ENCODE results near the gene CDK16. TPM values are rescaled to one million over a fixed set of nuclear protein-coding genes. Genes with fewer than 3 reads are reported as not detected.

The CDK16 gene
- 77.0 TPM for polyA plus RNA-seq (2013, experiment 1 of 2)
- 92.2 TPM for polyA plus RNA-seq (2013, experiment 2 of 2)

DNA sequence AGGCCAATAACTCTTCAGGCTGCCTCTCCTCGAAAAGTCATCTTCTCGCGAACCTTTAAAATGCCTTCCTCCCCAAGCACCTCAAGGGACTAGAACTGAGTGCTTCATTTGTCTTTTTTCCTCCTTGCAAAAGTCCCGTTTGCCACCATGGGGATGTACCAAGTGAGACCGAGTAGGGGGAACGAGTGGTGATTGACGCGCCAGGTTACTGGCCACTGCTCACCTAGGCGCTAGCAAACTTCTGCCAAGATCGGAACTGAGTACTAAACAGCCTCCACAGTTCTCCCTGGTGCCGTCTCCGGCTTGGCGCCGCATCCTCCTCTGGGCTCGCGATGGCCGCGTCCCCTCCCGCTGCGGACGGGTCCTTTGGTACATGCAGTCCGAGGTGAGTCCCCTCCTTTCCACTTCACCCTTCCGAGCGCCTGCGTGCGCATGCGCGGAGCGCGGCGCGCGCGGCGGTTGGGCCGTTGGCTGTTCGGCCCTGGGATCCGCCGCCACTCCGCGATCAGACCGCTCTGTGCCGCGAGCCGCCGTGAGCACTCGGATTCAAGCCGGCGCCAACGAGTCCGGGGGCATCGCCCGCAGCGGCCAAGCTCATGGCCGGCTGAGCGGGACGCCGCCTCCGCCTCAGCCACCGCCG is at the start of gene CDK16:
Gene CDK16 (plus strand): TSS at position 402 of the 640 bp plus-strand sequence. CDS start 4,877 bp downstream, outside the sequence.
- Histone ChIP-seq H3K4me3 (ENCODE audit: low read length) (peak within 1 kb of the TSS; percentile 67), H3K27me3 (ENCODE audit: insufficient read depth, low read length) (no peaks in the 10 kb centered on the region), H3K4me1 (ENCODE audit: insufficient read depth, low read length) (no peaks in the 10 kb centered on the region; the same call in 1 of the 2 replicates), H3K9me3 (ENCODE audit: insufficient read depth, low read depth, low read length) (no peaks in the 10 kb centered on the region), H3K36me3 (ENCODE audit: insufficient read depth, low read length) (peaks cover 46% of the 10 kb centered on the region), H3K27ac (ENCODE audit: low read depth, low read length) (peak within 1 kb of the TSS; percentile 94), H3K9ac (ENCODE audit: low read depth, low read length) (peak within 1 kb of the TSS; percentile 98)
- WGBS = under 1% methylated on average over 59 of the region's 61 CpGs

DNA sequence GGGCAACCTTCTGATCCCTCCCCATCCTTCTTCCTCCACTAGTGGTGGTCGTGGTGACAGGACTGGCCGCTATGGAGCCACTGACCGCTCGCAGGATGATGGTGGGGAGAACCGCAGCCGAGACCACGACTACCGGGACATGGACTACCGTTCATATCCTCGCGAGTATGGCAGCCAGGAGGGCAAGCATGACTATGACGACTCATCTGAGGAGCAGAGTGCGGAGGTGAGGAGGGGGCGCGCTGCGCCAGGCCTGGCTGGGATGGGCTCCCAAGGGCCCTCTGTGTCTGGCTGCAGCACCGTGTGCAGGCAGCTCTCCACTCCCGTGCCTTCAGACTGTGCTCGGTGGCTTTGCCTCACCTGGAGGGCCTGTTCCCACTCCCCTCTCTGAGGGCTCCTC is 49.2 kb upstream of the CDK16 start:
- H3K9me3 ChIP-seq (ENCODE audit: insufficient read depth, low read depth, low read length) = no peaks in the 10 kb centered on the region
- H3K4me1 ChIP-seq (ENCODE audit: insufficient read depth, low read length) = no peaks in the 10 kb centered on the region
- H3K36me3 ChIP-seq (ENCODE audit: insufficient read depth, low read length) = peaks cover 41% of the 10 kb centered on the region
- H3K27ac ChIP-seq (ENCODE audit: low read depth, low read length) = no peak overlapping the region
- H3K27me3 ChIP-seq (ENCODE audit: insufficient read depth, low read length) = no peaks in the 10 kb centered on the region
- no peak overlapping the region for H3K4me3 ChIP-seq (ENCODE audit: low read length)
- WGBS = 95% methylated on average over 19 of the region's 19 CpGs
- H3K9ac ChIP-seq (ENCODE audit: low read depth, low read length) = no peak overlapping the region

DNA sequence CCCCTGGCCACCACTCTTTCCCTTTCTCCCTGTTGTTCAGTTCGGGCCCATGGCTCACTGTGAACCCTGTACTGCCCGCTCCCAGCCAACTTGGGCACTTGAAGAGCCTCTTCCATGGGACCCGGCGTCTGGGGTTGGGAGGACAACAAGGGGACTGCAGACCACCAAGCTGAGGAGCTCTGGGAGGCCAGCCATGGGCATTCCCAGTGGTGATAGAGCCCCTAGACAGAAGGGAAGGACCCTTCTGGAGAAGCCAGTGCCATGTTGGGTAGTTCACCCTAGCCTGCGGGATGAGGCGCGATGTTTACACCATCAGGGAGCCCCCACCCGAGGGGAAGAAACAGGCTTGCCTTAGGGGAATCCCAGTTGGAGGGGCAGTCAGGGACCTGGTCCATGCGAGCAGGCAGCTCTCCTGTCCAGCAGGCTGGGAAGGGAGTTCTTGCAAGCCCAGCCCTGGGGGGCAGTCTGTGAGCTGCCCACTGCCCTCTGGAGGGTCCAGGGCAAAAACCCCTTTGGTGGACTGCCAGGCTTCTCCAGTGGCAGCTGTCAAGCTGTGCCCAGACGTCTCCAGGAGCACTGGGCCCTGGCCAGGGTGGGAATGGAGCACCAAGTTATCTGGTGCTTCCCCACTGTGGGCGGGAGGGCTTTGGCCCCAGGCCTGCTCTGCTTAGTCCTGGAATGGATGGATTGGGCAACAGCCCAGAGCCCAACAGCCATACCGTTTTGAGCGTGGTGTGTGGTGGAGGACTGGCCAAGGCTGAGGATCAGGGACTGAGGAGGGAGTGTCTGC is 48.6 kb upstream of the CDK16 start:
- H3K36me3 ChIP-seq (ENCODE audit: insufficient read depth, low read length) = peaks cover 45% of the 10 kb centered on the region
- 95% methylated on average over 12 of the region's 13 CpGs for WGBS
- H3K27ac ChIP-seq (ENCODE audit: low read depth, low read length) = no peak overlapping the region
- H3K4me3 ChIP-seq (ENCODE audit: low read length) = no peak overlapping the region
- H3K27me3 ChIP-seq (ENCODE audit: insufficient read depth, low read length) = no peaks in the 10 kb centered on the region
- H3K9me3 ChIP-seq (ENCODE audit: insufficient read depth, low read depth, low read length) = no peaks in the 10 kb centered on the region
- no peak overlapping the region for H3K9ac ChIP-seq (ENCODE audit: low read depth, low read length)
- no peaks in the 10 kb centered on the region for H3K4me1 ChIP-seq (ENCODE audit: insufficient read depth, low read length)

GRCh38 chrX:47170861-47171692 is 47.4 kb upstream of the CDK16 start:
- Histone ChIP-seq H3K4me1 (ENCODE audit: insufficient read depth, low read length) (no peaks in the 10 kb centered on the region), H3K27ac (ENCODE audit: low read depth, low read length) (no peak overlapping the region), H3K27me3 (ENCODE audit: insufficient read depth, low read length) (no peaks in the 10 kb centered on the region), H3K9ac (ENCODE audit: low read depth, low read length) (no peak overlapping the region), H3K4me3 (ENCODE audit: low read length) (no peak overlapping the region), H3K36me3 (ENCODE audit: insufficient read depth, low read length) (peaks cover 51% of the 10 kb centered on the region), H3K9me3 (ENCODE audit: insufficient read depth, low read depth, low read length) (no peaks in the 10 kb centered on the region)
- 93% methylated on average over 32 of the region's 34 CpGs for whole genome bisulfite sequencing

- no peak overlapping the region for H3K9ac ChIP-seq (ENCODE audit: low read depth, low read length)
- no peak overlapping the region for H3K4me3 ChIP-seq (ENCODE audit: low read length)
- no peaks in the 10 kb centered on the region for H3K9me3 ChIP-seq (ENCODE audit: insufficient read depth, low read depth, low read length)
- no peaks in the 10 kb centered on the region for H3K27me3 ChIP-seq (ENCODE audit: insufficient read depth, low read length)
- no peak overlapping the region for H3K27ac ChIP-seq (ENCODE audit: low read depth, low read length)
- peaks cover 61% of the 10 kb centered on the region for H3K36me3 ChIP-seq (ENCODE audit: insufficient read depth, low read length)
- no peaks in the 10 kb centered on the region for H3K4me1 ChIP-seq (ENCODE audit: insufficient read depth, low read length)
- 98% methylated on average over 2 of the region's 2 CpGs for WGBS
Observed at GRCh38 chrX:47171996-47172395, 46.5 kb upstream of the CDK16 start.

- 92% methylated on average over 7 of the region's 7 CpGs for WGBS
- no peak overlapping the region for H3K4me3 ChIP-seq (ENCODE audit: low read length)
- H3K9me3 ChIP-seq (ENCODE audit: insufficient read depth, low read depth, low read length) = no peaks in the 10 kb centered on the region
- H3K36me3 ChIP-seq (ENCODE audit: insufficient read depth, low read length) = peaks cover 66% of the 10 kb centered on the region
- no peaks in the 10 kb centered on the region for H3K4me1 ChIP-seq (ENCODE audit: insufficient read depth, low read length)
- no peaks in the 10 kb centered on the region for H3K27me3 ChIP-seq (ENCODE audit: insufficient read depth, low read length)
- no peak overlapping the region for H3K27ac ChIP-seq (ENCODE audit: low read depth, low read length)
- no peak overlapping the region for H3K9ac ChIP-seq (ENCODE audit: low read depth, low read length)
Observed at GRCh38 chrX:47172549-47172948, 45.9 kb upstream of the CDK16 start.

DNA sequence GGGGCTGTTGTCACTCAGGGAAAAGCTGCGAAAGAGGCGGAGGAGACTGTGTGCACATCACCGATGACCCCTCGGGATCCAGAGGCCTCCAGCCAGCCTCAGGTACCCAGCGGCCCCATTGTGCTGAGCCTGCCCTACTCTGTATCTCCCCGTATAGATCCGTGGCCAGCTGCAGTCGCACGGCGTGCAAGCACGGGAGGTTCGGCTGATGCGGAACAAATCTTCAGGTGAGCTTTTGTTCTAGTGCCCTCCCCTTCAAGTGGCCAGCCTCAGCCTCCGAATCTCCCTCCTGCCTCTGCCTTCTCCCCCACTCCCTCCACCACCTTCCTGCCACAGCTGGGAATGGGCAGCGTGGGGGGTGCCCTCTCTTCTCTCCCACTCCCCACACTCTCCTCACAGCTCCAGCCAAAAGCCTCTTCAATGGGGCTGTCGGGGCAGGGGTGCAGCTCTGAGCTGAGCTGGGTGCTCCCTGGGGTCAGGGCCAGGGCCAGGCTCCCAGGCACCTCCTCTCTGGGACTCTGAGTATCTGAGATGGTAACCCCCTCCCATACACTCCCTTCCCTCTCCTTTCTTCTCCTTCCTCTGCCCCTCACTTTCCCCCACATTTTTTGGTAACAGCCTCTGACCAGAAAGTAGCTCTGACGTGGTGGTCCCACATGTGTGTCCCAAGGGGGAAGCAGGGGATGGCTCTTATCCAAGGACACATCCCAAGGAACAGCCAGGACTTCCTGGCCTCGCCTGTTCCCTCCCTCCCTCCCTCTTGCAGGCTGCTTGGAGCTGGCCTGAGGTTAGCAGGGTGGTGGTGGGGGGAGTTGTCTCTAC is 45.3 kb upstream of the CDK16 start:
- no peaks in the 10 kb centered on the region for H3K9me3 ChIP-seq (ENCODE audit: insufficient read depth, low read depth, low read length)
- WGBS = 94% methylated on average over 17 of the region's 18 CpGs
- H3K9ac ChIP-seq (ENCODE audit: low read depth, low read length) = no peak overlapping the region
- H3K4me1 ChIP-seq (ENCODE audit: insufficient read depth, low read length) = no peaks in the 10 kb centered on the region
- H3K27me3 ChIP-seq (ENCODE audit: insufficient read depth, low read length) = no peaks in the 10 kb centered on the region
- no peak overlapping the region for H3K27ac ChIP-seq (ENCODE audit: low read depth, low read length)
- no peak overlapping the region for H3K4me3 ChIP-seq (ENCODE audit: low read length)
- H3K36me3 ChIP-seq (ENCODE audit: insufficient read depth, low read length) = peaks cover 71% of the 10 kb centered on the region

- peaks cover 74% of the 10 kb centered on the region for H3K36me3 ChIP-seq (ENCODE audit: insufficient read depth, low read length)
- H3K27me3 ChIP-seq (ENCODE audit: insufficient read depth, low read length) = no peaks in the 10 kb centered on the region
- WGBS = 94% methylated on average over 12 of the region's 12 CpGs
- no peak overlapping the region for H3K27ac ChIP-seq (ENCODE audit: low read depth, low read length)
- H3K9me3 ChIP-seq (ENCODE audit: insufficient read depth, low read depth, low read length) = no peaks in the 10 kb centered on the region
- H3K4me1 ChIP-seq (ENCODE audit: insufficient read depth, low read length) = no peaks in the 10 kb centered on the region
- no peak overlapping the region for H3K9ac ChIP-seq (ENCODE audit: low read depth, low read length)
- no peak overlapping the region for H3K4me3 ChIP-seq (ENCODE audit: low read length)
Observed at GRCh38 chrX:47174376-47174775, 44.1 kb upstream of the CDK16 start.

DNA sequence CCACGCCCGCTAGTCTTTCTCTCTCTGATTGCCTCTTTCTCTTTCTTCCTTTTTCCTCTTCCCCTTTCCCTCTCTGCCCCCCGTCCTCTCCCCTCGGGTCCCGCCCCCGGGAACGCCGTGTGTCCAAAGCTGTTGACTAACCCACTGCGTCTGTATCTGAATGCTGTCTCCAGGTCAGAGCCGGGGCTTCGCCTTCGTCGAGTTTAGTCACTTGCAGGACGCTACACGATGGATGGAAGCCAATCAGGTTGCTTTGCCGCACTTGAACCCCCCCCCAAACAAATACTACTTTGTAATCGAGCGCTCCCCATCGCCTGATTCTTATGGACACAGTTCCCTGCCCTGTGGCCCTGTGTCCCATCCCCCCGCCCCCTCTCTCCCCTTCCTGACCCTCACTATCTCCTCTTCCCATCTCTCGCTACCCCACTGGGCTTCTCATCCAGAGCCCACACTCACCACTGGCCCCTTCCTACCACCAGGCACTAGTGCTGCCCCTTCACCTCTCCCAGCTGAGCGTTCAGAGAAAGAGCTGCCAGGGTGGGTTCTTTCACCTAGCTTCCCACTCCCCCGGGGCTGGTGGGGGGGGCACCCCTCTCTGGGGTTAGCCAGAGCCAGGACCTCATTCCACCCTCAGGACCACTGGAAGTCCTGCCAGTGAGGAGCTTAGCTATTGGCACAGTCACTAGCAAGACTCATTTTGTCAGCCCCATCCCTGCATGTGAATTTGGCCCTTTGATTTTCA is 43.5 kb upstream of the CDK16 start:
- no peaks in the 10 kb centered on the region for H3K9me3 ChIP-seq (ENCODE audit: insufficient read depth, low read depth, low read length)
- no peaks in the 10 kb centered on the region for H3K27me3 ChIP-seq (ENCODE audit: insufficient read depth, low read length)

GRCh38 chrX:47175588-47175980 is 42.9 kb upstream of the CDK16 start:
- Histone ChIP-seq H3K9me3 (ENCODE audit: insufficient read depth, low read depth, low read length) (no peaks in the 10 kb centered on the region), H3K36me3 (ENCODE audit: insufficient read depth, low read length) (peaks cover 73% of the 10 kb centered on the region)

More for the DNA sequence above, 43.5 kb upstream of the CDK16 start:
- H3K36me3 ChIP-seq (ENCODE audit: insufficient read depth, low read length) = peaks cover 73% of the 10 kb centered on the region
- WGBS = 95% methylated on average over 23 of the region's 23 CpGs
- H3K4me1 ChIP-seq (ENCODE audit: insufficient read depth, low read length) = no peaks in the 10 kb centered on the region
- no peak overlapping the region for H3K27ac ChIP-seq (ENCODE audit: low read depth, low read length)
- no peak overlapping the region for H3K9ac ChIP-seq (ENCODE audit: low read depth, low read length)
- no peak overlapping the region for H3K4me3 ChIP-seq (ENCODE audit: low read length)

More at GRCh38 chrX:47175588-47175980, 42.9 kb upstream of the CDK16 start:
- no peaks in the 10 kb centered on the region for H3K27me3 ChIP-seq (ENCODE audit: insufficient read depth, low read length)
- 93% methylated on average over 12 of the region's 12 CpGs for WGBS
- no peak overlapping the region for H3K27ac ChIP-seq (ENCODE audit: low read depth, low read length)
- no peak overlapping the region for H3K4me3 ChIP-seq (ENCODE audit: low read length)
- H3K4me1 ChIP-seq (ENCODE audit: insufficient read depth, low read length) = no peaks in the 10 kb centered on the region
- no peak overlapping the region for H3K9ac ChIP-seq (ENCODE audit: low read depth, low read length)
